Heart left ventricle (tissue), 16 donors: Measurements from ENCODE around the gene CAPN12. TPM values are rescaled to one million over a fixed set of nuclear protein-coding genes. Genes with fewer than 3 reads are reported as not detected.
A peak's percentile ranks its signal among the peaks of the same experiment; 100 is the strongest.
"Not testable (repeated sequence)": the region's sequence is repeated elsewhere in the genome, so short reads cannot be mapped to it uniquely, and the experiment has no call there.

Experiments used
- ATAC-seq, 4 donors: fragments of 200-7000 bp; cut with Tn5 transposase; one replicate each; pipeline ENCODE4 v1.9.1; 2020 to 2022; ENCODE audit warnings: moderate library complexity in 4 of 4, mild to moderate bottlenecking in 3 of 4, moderate number of reproducible peaks in 1 of 4
- DNase-seq, 5 donors: peaks; one replicate each; pipeline ENCODE4 v3.0.0-alpha.2; 2020
- H3K27ac ChIP-seq, 12 donors: fragments of 200-600 bp; sonication (generic) in 4 of 12; one replicate each; pipeline versions ENCODE4 v1.5.0 to v1.8.0; 2016 to 2022; ENCODE audit warnings: mild to moderate bottlenecking in 2 of 12
- H3K27me3 ChIP-seq, 9 donors: fragments of 200-600 bp; sonication (generic) in 2 of 9; one replicate each; pipeline versions ENCODE4 v1.5.1 to v1.8.0; 2016 to 2022; ENCODE audit warnings: mild to moderate bottlenecking in 3 of 9
- H3K36me3 ChIP-seq, 9 donors: fragments of 200-600 bp; sonication (generic) in 2 of 9; one replicate each; pipeline versions ENCODE4 v1.5.0 to v1.8.0; 2018 to 2022; ENCODE audit warnings: mild to moderate bottlenecking in 2 of 9
- H3K4me1 ChIP-seq, 12 donors: fragments of 200-600 bp; sonication (generic) in 4 of 12; one replicate each; pipeline versions ENCODE4 v1.5.0 to v1.8.0; 2016 to 2022; ENCODE audit warnings: mild to moderate bottlenecking in 3 of 12
- H3K4me3 ChIP-seq, 12 donors: fragments of 200-600 bp; sonication (generic) in 4 of 12; one replicate each; pipeline versions ENCODE4 v1.5.0 to v1.8.0; 2017 to 2022; ENCODE audit warnings: mild to moderate bottlenecking in 9 of 12, moderate library complexity in 4 of 12
- H3K9me3 ChIP-seq, 12 donors: fragments of 200-600 bp; sonication (generic) in 4 of 12; one replicate each; pipeline versions ENCODE4 v1.5.0 to v1.8.0; 2016 to 2022; ENCODE audit warnings: mild to moderate bottlenecking in 1 of 12
- POLR2A ChIP-seq, 2 donors: fragments of 450-650 bp; IDR thresholded peaks; one replicate each; pipeline ENCODE4 v1.6.1; 2017; ENCODE audit warnings: antibody characterized with exemption in 2 of 2, mild to moderate bottlenecking in 2 of 2, moderate library complexity in 2 of 2
- WGBS, 4 donors: extraction: QIAGEN DNeasy Blood & Tissue Kit in 2 of 4; methylation state at CpG; one replicate each; pipeline versions ENCODE4 v1.1.5 to v1.1.7; 2013 to 2018; 5-methylcytosine and 5-hydroxymethylcytosine counted together
- intact Hi-C, 10 donors: fragments of 100-400 bp; cut with DNase I; formaldehyde crosslinking; loops; one replicate each; pipeline versions ENCODE4 v1.11.1 to v1.14.2; 2022
- polyA plus RNA-seq, 2 donors: library from polyadenylated mRNA; stranded (reverse); fragments of 200-250 nt; gene quantifications; one replicate each; pipeline ENCODE4 v1.2.3, GENCODE V29; 2013
- total RNA-seq, 9 donors: library from RNA; depleted of rRNA in 2 of 9; stranded (reverse); fragments of >200 nt in 2 of 9; fragmentation: NEBNext Ultra II Directional in 3 of 9; extraction: Animal tissue kit (Norgen Biotek cat#: 25700) in 3 of 9; gene quantifications; one replicate each; pipeline versions ENCODE4 v1.1.0 to v1.2.4, GENCODE V29; 2016 to 2023
- TF ChIP-seq, protein P1 (sequence below), 12 donors: fragments of 200-600 bp; sonication (generic) in 4 of 12; IDR thresholded peaks; one replicate each; pipeline versions ENCODE4 v1.5.0 to v1.8.0; 2018 to 2022; ENCODE audit warnings: antibody characterized with exemption in 12 of 12, mild to moderate bottlenecking in 5 of 12
- donor health status: ischemic (EF 13 %, LVEDD 7.1; RV severe dilation, severe dysfunction).
- donor health status: healthy with polysubstance abuse.
- donor health status: DM: no; HTN: yes; CAD: no.
- donor health status: DM: no; HTN: no; CAD: no.
- donor health status: ischemic (EF 25% LVEDD 6.9; RV normal size, moderate dysfunction).
- donor health status: ischemic (EF 25% LVEDD 5.7; RV mildly dilated, moderate dysfunction).
- donor health status: healthy.
- donor health status: DM: yes; HTN: yes; CAD: no.
- donor health status: ischemic (EF 35%, LVEDD 5.7; RV mildly dilated, moderate dysfunction).
- donor health status: nonischemic (EF 11% LVEDD 7.7; RV severe dilation, severe dysfunction).
- donor health status: DM: yes; HTN: yes; CAD: no.
- donor health status: PGD.
- donor health status: ischemic (EF 29% LVEDD 5.4; RV normal size, mild dysfunction).
- donor health status: nonischemic (EF 23%, LVEDD 6.1; RV moderate dilation, normal function).

The CAPN12 gene
- total and polyA plus RNA-seq, 11 donors, result 0.36 to 1.8 (median 0.88) TPM

DNA sequence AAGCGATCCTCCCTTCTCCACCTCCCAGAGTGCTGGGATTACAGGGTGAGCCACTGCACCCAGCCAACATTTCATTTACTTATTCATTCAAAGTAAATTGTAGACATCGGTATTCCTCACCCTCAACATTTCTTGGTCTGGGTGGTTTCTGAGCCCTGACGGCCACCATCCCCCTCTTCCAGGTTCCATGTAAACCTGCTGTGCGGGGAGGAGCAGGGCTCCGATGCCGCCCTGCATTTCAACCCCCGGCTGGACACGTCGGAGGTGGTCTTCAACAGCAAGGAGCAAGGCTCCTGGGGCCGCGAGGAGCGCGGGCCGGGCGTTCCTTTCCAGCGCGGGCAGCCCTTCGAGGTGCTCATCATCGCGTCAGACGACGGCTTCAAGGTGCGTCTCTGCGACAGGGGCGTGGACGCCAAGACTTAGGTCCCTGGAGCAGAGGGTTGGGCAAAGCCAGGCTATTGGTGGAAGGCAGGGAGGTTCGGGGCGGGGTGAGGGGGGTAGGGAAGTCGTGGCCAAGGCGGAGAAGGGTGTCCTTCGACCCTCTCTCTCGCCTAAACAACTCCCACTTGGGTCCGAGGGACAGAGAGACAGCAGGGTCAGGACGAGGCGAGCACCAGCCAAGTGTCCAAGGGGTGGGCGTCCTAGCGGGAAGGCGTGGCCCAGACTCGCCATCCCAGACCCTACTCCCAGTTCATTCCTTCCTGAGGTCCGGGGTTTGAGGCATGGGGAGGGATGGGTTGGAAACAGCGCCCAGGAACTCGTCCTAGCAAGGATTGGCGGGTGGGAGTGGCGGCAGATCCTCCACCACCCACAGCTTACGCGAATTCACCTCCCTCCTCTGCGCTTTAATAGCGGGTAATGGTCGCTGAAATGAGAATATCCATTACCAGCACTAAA, 46.5 kb upstream of the CAPN12 start:
- intact Hi-C loops, DNase-seq, H3K27me3 ChIP-seq, H3K4me1 ChIP-seq, H3K9me3 ChIP-seq, H3K36me3 ChIP-seq, H3K27ac ChIP-seq: not testable (repeated sequence)
- ATAC-seq, result peak in 3 of 4 donors; percentile 2 to 12 (median 11)
- 60 to 82% (median 68%) methylated on average over 8 to 18 of the region's 49 CpGs for WGBS, 4 donors
- peak overlapping the region in 7 of 12 donors; percentile 21 to 43 (median 39) for H3K4me3 ChIP-seq

DNA sequence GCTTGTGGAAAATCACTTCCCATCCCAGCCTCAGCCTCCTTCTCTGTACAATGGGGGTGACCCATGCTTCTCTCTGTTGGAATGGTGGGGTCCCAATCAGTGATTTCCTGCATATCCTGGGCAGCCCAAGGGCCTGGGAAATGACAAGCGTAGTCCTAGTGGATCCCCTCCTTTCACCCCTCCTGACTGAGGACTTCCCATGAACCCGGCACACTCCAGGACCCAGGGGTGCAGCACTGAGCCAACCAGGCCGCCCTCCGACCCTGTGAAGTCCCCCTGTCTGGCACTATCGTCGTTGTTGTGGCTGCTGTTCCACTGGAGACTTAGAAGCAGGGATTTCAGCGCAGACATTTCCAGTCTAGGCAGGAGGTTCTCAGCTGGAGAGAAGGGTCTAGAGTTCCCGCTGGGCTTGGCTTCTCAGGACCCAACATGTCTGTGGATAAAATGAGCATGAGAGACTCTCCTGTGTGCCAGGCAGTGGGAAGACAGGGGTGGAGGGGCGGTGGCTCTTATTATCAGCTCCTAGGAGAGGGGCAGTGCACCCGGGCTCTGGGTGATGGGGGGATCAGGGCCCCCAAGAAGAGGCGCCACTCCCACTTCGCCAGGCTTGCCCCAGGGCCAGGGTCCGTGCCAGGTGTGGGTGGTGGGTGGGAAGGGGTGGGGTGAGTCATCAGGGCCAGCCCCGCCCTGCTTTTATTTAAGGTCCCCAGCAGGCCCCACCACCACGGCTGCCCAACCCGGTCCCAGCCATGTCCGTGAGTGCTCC, 44.4 kb upstream of the CAPN12 start, which contains the start of gene LGALS7B:
LGALS7B (plus strand) TSS at position 723 of the 766 bp plus-strand sequence; CDS start at position 750, 27 bp downstream.
- H3K4me1 ChIP-seq, result peaks cover 0 to 5% (median 0%) of the 10 kb centered on the region in 12 donors
- H3K27ac ChIP-seq, result no peak within 1 kb of the TSS
- intact Hi-C loops, result no loop called here
- TF ChIP-seq, protein P1, sequence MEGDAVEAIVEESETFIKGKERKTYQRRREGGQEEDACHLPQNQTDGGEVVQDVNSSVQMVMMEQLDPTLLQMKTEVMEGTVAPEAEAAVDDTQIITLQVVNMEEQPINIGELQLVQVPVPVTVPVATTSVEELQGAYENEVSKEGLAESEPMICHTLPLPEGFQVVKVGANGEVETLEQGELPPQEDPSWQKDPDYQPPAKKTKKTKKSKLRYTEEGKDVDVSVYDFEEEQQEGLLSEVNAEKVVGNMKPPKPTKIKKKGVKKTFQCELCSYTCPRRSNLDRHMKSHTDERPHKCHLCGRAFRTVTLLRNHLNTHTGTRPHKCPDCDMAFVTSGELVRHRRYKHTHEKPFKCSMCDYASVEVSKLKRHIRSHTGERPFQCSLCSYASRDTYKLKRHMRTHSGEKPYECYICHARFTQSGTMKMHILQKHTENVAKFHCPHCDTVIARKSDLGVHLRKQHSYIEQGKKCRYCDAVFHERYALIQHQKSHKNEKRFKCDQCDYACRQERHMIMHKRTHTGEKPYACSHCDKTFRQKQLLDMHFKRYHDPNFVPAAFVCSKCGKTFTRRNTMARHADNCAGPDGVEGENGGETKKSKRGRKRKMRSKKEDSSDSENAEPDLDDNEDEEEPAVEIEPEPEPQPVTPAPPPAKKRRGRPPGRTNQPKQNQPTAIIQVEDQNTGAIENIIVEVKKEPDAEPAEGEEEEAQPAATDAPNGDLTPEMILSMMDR (IDR thresholded peaks at IDR 0.05), result no peak
- no peak for TF ChIP-seq POLR2A (IDR thresholded peaks at IDR 0.05)
- WGBS, 4 donors, result 78 to 82% (median 80%) methylated on average over 8 to 13 of the region's 17 CpGs
- H3K27me3 ChIP-seq, result no peaks in the 10 kb centered on the region
- no peaks in the 10 kb centered on the region for H3K36me3 ChIP-seq
- no peak for ATAC-seq
- no peak within 1 kb of the TSS for H3K4me3 ChIP-seq
- no peaks in the 10 kb centered on the region for H3K9me3 ChIP-seq
- no peak for DNase-seq

DNA sequence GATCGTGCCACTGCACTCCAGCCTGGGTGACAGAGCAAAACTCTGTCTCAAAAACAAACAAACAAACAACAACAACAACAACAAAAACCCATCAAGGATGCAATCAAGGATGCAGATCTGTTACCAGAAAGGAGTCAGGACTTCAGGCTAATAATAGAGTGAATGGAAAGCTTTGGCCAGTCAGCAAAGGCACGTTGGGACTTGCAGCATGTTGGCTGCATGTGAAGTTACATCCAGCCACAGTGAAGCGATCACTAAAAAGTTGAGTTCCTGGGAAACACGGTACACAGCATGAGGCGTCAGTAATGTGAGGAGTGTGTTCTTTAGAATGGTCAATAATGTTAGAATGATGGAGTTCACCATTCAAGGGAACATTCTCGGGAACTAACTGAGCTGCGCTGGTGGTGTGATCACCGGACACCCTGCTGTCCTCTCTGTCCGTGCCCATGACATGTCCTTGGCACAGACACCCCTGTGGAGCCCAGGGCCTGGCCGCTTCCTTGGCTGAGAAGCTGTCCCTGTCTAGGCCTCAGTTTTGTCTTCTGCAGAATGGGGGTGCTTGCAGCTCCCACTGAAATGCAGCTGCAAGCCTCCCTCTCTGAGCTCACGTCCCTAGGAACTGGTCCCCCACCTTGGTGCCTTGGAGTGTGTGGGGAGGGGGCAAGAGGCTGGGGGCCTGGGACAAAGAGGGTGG, 42.4 kb upstream of the CAPN12 start:
- DNase-seq (no peak), ATAC-seq (no peak)
- TF ChIP-seq POLR2A (IDR thresholded peaks at IDR 0.05), result no peak
- TF ChIP-seq, protein P1 (IDR thresholded peaks at IDR 0.05), result no peak

DNA sequence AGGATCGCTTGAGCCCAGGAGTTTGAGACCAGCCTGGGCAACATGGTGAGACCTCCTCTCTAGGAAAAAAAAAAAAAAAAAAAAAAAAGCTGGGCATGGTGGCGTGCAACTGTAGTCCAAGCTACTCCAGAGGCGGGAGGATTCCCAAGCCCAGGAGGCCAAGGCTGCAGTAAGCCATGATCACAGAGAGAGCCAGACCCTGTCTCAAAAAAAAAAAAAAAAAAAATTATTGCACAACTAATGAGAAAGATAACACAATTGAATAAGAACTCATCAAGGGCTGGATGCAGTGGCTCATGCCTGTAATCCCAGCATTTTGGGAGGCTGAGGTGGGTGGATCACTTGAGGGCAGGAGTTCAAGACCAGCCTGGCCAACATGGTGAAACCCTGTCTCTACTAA, 41.8 kb upstream of the CAPN12 start:
- H3K27ac ChIP-seq, H3K36me3 ChIP-seq, H3K9me3 ChIP-seq, H3K4me1 ChIP-seq, DNase-seq, intact Hi-C loops, ATAC-seq, H3K4me3 ChIP-seq, H3K27me3 ChIP-seq: not testable (repeated sequence)
- 84 to 97% (median 97%) methylated on average over 3 of the region's 3 CpGs for WGBS, 4 donors

More for the DNA sequence above, 42.4 kb upstream of the CAPN12 start:
- Histone ChIP-seq H3K9me3 (no peaks in the 10 kb centered on the region), H3K4me1 (no peaks in the 10 kb centered on the region), H3K4me3 (no peak overlapping the region), H3K27ac (no peak overlapping the region), H3K36me3 (no peaks in the 10 kb centered on the region), H3K27me3 (no peaks in the 10 kb centered on the region)
- intact Hi-C loops, result no loop called here
- 74 to 80% (median 77%) methylated on average over 9 to 11 of the region's 11 CpGs for WGBS, 4 donors
